H9 (cell line): Measurements from ENCODE around the gene DMTF1. TPM values are rescaled to one million over a fixed set of nuclear protein-coding genes. Genes with fewer than 3 reads are reported as not detected.

ENCODE experiments used
- DNase-seq: peaks from one replicate; pipeline ENCODE4 v3.0.0-alpha.2; 2017
- H2AFZ ChIP-seq: one replicate; pipeline ENCODE4 v1.6.1; 2013; ENCODE audit warnings: mild to moderate bottlenecking, low read length, control low read depth, moderate library complexity
- H2AK5ac ChIP-seq: 2 replicates; pipeline ENCODE4 v1.6.1; 2013; ENCODE audit warnings: low read length, control low read depth, mixed read lengths; ENCODE audit not compliant: insufficient read length
- H2BK120ac ChIP-seq: one replicate; pipeline ENCODE4 v1.6.1; 2013; ENCODE audit warnings: low read depth, mild to moderate bottlenecking, low read length, control low read depth, inconsistent platforms; ENCODE audit not compliant: poor library complexity, severe bottlenecking
- H2BK12ac ChIP-seq: 2 replicates; pipeline ENCODE4 v1.6.1; 2013; ENCODE audit warnings: low read length, control low read depth, mixed read lengths, low read depth; ENCODE audit not compliant: insufficient read length
- H2BK15ac ChIP-seq: 2 replicates; pipeline ENCODE4 v1.6.1; 2013; ENCODE audit warnings: low read depth, low read length, control low read depth
- H2BK20ac ChIP-seq: one replicate; pipeline ENCODE4 v1.6.1; 2013; ENCODE audit warnings: low read depth, mild to moderate bottlenecking, low read length, control low read depth, inconsistent platforms; ENCODE audit not compliant: poor library complexity, severe bottlenecking
- H2BK5ac ChIP-seq: 2 replicates; pipeline ENCODE4 v1.6.1; 2013; ENCODE audit warnings: low read length, control low read depth, mixed read lengths; ENCODE audit not compliant: insufficient read length
- H3K14ac ChIP-seq: 2 replicates; pipeline ENCODE4 v1.6.1; 2013; ENCODE audit warnings: low read length, control low read depth; ENCODE audit not compliant: insufficient read depth
- H3K18ac ChIP-seq: 2 replicates; pipeline ENCODE4 v1.6.1; 2013; ENCODE audit warnings: low read depth, mild to moderate bottlenecking, mixed read lengths, low read length, control low read depth; ENCODE audit not compliant: insufficient read length
- H3K23ac ChIP-seq: 2 replicates; pipeline ENCODE4 v1.6.1; 2013; ENCODE audit warnings: low read length, control low read depth, mixed read lengths, low read depth; ENCODE audit not compliant: insufficient read length
- H3K23me2 ChIP-seq: 2 replicates; pipeline ENCODE4 v1.6.1; 2013; ENCODE audit warnings: low read depth, mild to moderate bottlenecking, mixed read lengths, low read length, control low read depth; ENCODE audit not compliant: insufficient read length, poor library complexity, severe bottlenecking
- H3K27ac ChIP-seq: 2 replicates; pipeline ENCODE4 v1.5.1; 2013; ENCODE audit warnings: low read length, control low read depth, mixed read lengths, low read depth; ENCODE audit not compliant: insufficient read length
- H3K27me3 ChIP-seq: 2 replicates; pipeline ENCODE4 v1.6.1; 2013; ENCODE audit warnings: low read length, control low read depth, inconsistent platforms; ENCODE audit not compliant: insufficient read depth
- H3K4ac ChIP-seq: 2 replicates; pipeline ENCODE4 v1.6.1; 2013; ENCODE audit warnings: low read depth, mild to moderate bottlenecking, control low read depth, inconsistent platforms, low read length, moderate library complexity
- H3K4me1 ChIP-seq: 2 replicates; pipeline ENCODE4 v1.6.1; 2013; ENCODE audit warnings: low read length, control low read depth, inconsistent platforms; ENCODE audit not compliant: insufficient read depth
- H3K4me2 ChIP-seq: 2 replicates; pipeline ENCODE4 v1.6.1; 2013; ENCODE audit warnings: low read length, control low read depth, mixed read lengths; ENCODE audit not compliant: insufficient read length, insufficient read depth
- H3K56ac ChIP-seq: 2 replicates; pipeline ENCODE4 v1.6.1; 2013; ENCODE audit warnings: low read depth, mild to moderate bottlenecking, mixed read lengths, low read length, control low read depth; ENCODE audit not compliant: insufficient read length
- H3K79me1 ChIP-seq: 2 replicates; pipeline ENCODE4 v1.6.1; 2013; ENCODE audit warnings: low read depth, mild to moderate bottlenecking, moderate library complexity, low read length, control low read depth, inconsistent platforms; ENCODE audit not compliant: insufficient read depth, poor library complexity, severe bottlenecking
- H3K79me2 ChIP-seq: 2 replicates; pipeline ENCODE4 v1.6.1; 2013; ENCODE audit warnings: low read length, control low read depth, inconsistent platforms; ENCODE audit not compliant: insufficient read depth
- H3K9ac ChIP-seq: 2 replicates; pipeline ENCODE4 v1.6.1; 2013; ENCODE audit warnings: low read length, control low read depth, mixed read lengths; ENCODE audit not compliant: insufficient read length; ENCODE audit errors: extremely low read depth
- H3K9me3 ChIP-seq: one replicate; pipeline ENCODE4 v1.6.1; 2013; ENCODE audit warnings: low read depth, low read length, inconsistent platforms; ENCODE audit not compliant: control insufficient read depth
- H3T11ph ChIP-seq: one replicate; pipeline ENCODE4 v1.6.1; 2013; ENCODE audit warnings: mild to moderate bottlenecking, low read length, control low read depth, inconsistent platforms
- H4K20me1 ChIP-seq: one replicate; pipeline ENCODE4 v1.6.1; 2013; ENCODE audit not compliant: control insufficient read depth, insufficient read length, insufficient read depth
- H4K5ac ChIP-seq: 2 replicates; pipeline ENCODE4 v1.6.1; 2013; ENCODE audit warnings: low read depth, mild to moderate bottlenecking, mixed read lengths, low read length, control low read depth; ENCODE audit not compliant: insufficient read length
- H4K8ac ChIP-seq: replicated peaks from 2 replicates; pipeline ENCODE4 v1.6.1; 2013; ENCODE audit warnings: low read length, control low read depth, mixed read lengths, low read depth; ENCODE audit not compliant: insufficient read length
- H4K91ac ChIP-seq: 2 replicates; pipeline ENCODE4 v1.6.1; 2013; ENCODE audit warnings: low read depth, mild to moderate bottlenecking, moderate library complexity, mixed read lengths, low read length, control low read depth; ENCODE audit not compliant: insufficient read length
- H3K27ac Mint-ChIP-seq, 3 experiments: 2 replicates in 2 of 3; 3 replicates in 1 of 3; pipeline ENCODE4 v1.8.0; 2020 to 2021; ENCODE audit warnings: mixed read lengths in 3 of 3, mild to moderate bottlenecking in 1 of 3, moderate library complexity in 1 of 3
- H3K27me3 Mint-ChIP-seq: 2 replicates; pipeline ENCODE4 v1.8.0; 2021; ENCODE audit warnings: low read depth, mild to moderate bottlenecking, moderate library complexity, mixed read lengths
- H3K36me3 Mint-ChIP-seq, 3 experiments: 2 replicates in 2 of 3; 3 replicates in 1 of 3; pipeline ENCODE4 v1.8.0; 2020 to 2021; ENCODE audit warnings: low read depth in 3 of 3, mixed read lengths in 3 of 3; ENCODE audit not compliant: insufficient read depth in 1 of 3
- H3K4me1 Mint-ChIP-seq, 2 experiments: 2 replicates each; pipeline ENCODE4 v1.8.0; 2020; ENCODE audit warnings: mixed read lengths in 2 of 2
- H3K4me3 Mint-ChIP-seq, 2 experiments: 2 replicates in 1 of 2; 3 replicates in 1 of 2; pipeline ENCODE4 v1.8.0; 2020 to 2021; ENCODE audit warnings: mild to moderate bottlenecking in 2 of 2, mixed read lengths in 2 of 2, moderate library complexity in 1 of 2
- H3K9me3 Mint-ChIP-seq, 2 experiments: 2 replicates in 1 of 2; 3 replicates in 1 of 2; pipeline ENCODE4 v1.8.0; 2020; ENCODE audit warnings: mild to moderate bottlenecking in 2 of 2, mixed read lengths in 2 of 2, moderate library complexity in 1 of 2
- WGBS: extraction: QIAGEN DNeasy Blood & Tissue Kit; methylation state at CpG from one replicate; pipeline ENCODE4 v1.1.7; 2013; ENCODE audit warnings: missing lambda C conversion rate, low lambda C conversion rate, mixed read lengths; ENCODE audit not compliant: insufficient read length; ENCODE audit errors: extremely low coverage; 5-methylcytosine and 5-hydroxymethylcytosine counted together
- total RNA-seq: library from RNA; stranded (reverse); gene quantifications from 2 replicates; pipeline ENCODE4 v1.2.1, GENCODE V29; 2021
- TF ChIP-seq, protein P1 (sequence below): fragments of 200-600 bp; sonication (generic); conservative IDR thresholded peaks from 3 replicates; pipeline ENCODE4 v1.8.0; 2021; ENCODE audit warnings: antibody characterized with exemption, mild to moderate bottlenecking

The DMTF1 gene
- total RNA-seq, 1 experiment from 2014 or later, result 111 TPM

DNA sequence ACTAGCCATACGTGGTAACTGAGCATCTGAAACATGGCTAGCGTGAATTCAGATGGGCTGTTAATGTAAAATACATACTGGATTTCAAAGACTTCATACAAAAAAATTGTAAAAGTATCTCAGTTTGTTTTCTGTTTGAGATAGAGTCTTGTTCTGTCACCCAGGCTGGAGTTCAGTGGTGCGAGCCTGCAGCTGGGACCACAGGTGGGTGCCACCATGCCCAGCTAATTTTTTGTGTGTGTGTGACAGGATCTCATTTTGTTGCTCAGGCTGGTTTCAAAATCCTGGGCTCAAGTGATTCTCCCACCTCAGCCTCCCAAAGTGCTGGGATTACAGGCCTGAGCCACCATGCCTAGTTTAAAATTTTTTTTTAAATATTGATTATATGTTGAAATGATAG, 62.8 kb downstream of the DMTF1 start:
- no peaks in the 10 kb centered on the region for H3K27me3 ChIP-seq
- no peak overlapping the region for H3K9ac ChIP-seq
- no peaks in the 10 kb centered on the region for H3K4me1 ChIP-seq
- no peak overlapping the region for H3K27ac ChIP-seq
- DNase-seq, result no peak
- no peaks in the 10 kb centered on the region for H3K9me3 Mint-ChIP-seq
- H4K5ac ChIP-seq, result no peak overlapping the region
- no peak overlapping the region for H3T11ph ChIP-seq
- H3K23me2 ChIP-seq, result peaks cover 10% of the 10 kb centered on the region
- no peak overlapping the region for H3K18ac ChIP-seq
- H3K79me2 ChIP-seq, result peaks cover 7% of the 10 kb centered on the region; the same call in 1 of the 2 replicates
- H2BK20ac ChIP-seq, result no peak overlapping the region
- H3K36me3 Mint-ChIP-seq, result peaks cover 3 to 30% (median 21%) of the 10 kb centered on the region in 3 experiments; a peak in 6 of 7 replicates
- no peak overlapping the region for H4K91ac ChIP-seq
- no peak overlapping the region for H3K4ac ChIP-seq
- H2BK5ac ChIP-seq, result no peak overlapping the region
- no peak overlapping the region for H3K14ac ChIP-seq
- peaks cover 6% of the 10 kb centered on the region for H3K79me1 ChIP-seq
- H2BK12ac ChIP-seq, result no peak overlapping the region
- H3K9me3 ChIP-seq, result no peaks in the 10 kb centered on the region
- no peak overlapping the region for H3K56ac ChIP-seq
- TF ChIP-seq, protein P1, sequence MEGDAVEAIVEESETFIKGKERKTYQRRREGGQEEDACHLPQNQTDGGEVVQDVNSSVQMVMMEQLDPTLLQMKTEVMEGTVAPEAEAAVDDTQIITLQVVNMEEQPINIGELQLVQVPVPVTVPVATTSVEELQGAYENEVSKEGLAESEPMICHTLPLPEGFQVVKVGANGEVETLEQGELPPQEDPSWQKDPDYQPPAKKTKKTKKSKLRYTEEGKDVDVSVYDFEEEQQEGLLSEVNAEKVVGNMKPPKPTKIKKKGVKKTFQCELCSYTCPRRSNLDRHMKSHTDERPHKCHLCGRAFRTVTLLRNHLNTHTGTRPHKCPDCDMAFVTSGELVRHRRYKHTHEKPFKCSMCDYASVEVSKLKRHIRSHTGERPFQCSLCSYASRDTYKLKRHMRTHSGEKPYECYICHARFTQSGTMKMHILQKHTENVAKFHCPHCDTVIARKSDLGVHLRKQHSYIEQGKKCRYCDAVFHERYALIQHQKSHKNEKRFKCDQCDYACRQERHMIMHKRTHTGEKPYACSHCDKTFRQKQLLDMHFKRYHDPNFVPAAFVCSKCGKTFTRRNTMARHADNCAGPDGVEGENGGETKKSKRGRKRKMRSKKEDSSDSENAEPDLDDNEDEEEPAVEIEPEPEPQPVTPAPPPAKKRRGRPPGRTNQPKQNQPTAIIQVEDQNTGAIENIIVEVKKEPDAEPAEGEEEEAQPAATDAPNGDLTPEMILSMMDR, result no peak
- H2AK5ac ChIP-seq, result no peak overlapping the region
- no peaks in the 10 kb centered on the region for H4K20me1 ChIP-seq
- no peak overlapping the region for H2AFZ ChIP-seq
- no peak overlapping the region for H4K8ac ChIP-seq
- no peak overlapping the region for H3K4me2 ChIP-seq
- H3K27ac Mint-ChIP-seq, result no peak overlapping the region
- H2BK120ac ChIP-seq, result no peak overlapping the region
- no CpG with 5 or more reads among the region's 3 CpGs for WGBS
- H3K23ac ChIP-seq, result no peak overlapping the region
- peaks cover 21 to 25% of the 10 kb centered on the region in 2 experiments for H3K4me1 Mint-ChIP-seq
- H3K4me3 Mint-ChIP-seq, result no peak overlapping the region
- no peaks in the 10 kb centered on the region for H3K27me3 Mint-ChIP-seq
- H2BK15ac ChIP-seq, result no peak overlapping the region
